IPS DF 19.7 (cell line): Measurements from ENCODE around the gene SPRED1.

ENCODE experiments used
- DNase-seq: peaks from one replicate; pipeline ENCODE4 v3.0.0-alpha.2; 2013; ENCODE audit warnings: low read depth, low spot score

SPRED1 gene

DNA sequence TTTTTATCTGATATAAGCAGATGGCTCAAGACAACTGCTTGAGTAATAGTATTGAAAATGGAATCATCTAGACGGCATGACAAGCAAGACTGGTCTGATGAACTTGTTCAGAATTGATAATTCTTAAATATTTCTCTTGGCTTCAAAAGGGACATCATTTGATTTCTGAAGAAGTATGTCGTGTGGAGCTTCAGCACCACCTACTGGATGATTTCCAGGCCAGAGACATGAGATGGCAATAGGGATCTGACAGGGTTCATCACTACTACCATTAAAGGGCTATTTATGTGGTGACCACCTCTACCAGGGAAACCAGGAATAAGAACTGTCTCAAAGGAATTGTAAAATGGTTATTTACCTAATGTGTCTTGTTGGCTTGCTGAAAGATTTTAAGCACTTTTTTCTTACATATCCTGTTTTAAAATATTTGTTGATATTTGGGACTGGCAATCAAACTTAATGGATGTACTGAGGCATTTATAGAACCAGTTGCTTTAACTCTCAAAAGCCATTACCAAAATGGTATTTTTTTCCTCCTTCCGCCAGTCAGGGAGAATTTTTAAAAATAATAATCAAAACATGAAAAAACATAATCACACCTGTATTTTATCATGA, 101.8 kb downstream of the SPRED1 start:
- DNase-seq, result peak; percentile 9

DNA sequence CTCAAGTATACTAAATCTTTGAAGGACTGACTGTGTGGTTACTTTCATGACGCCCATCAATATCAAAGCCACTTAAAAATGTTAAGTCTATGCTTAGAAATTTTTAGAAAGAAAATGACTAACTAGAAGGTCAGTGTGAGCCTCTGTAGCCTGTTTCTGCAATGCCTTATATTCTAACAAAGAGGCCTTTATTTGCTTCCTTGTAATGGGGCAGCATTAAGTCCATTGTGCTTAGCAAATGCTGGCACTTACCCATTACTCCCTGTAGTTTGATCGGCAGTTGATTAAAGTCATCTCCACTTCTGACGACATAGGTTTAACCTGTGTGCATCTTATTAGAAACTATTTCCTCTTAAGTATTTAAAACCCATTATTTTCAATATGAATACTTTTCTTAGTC, 109.7 kb downstream of the SPRED1 start:
- DNase-seq, result no peak

DNA sequence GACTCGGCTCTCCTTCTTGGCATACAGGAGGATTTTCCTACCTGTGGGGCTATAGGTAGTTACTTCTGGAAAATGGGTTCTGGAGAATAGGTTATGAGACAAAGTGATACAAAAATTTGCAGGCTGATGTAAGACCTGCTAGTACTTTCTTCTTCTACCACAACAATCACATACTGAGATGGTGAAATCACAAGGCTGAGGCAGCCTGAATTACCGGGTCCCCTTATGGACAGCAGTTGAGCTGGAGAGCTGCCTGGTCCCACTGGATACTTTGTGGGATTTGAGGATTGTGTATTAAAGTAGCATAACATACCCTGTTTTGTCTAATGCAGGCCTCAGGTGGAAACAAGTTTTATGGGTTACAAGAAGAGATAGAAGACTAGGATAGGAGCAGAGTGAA, 114.8 kb downstream of the SPRED1 start:
- DNase-seq, result no peak

DNA sequence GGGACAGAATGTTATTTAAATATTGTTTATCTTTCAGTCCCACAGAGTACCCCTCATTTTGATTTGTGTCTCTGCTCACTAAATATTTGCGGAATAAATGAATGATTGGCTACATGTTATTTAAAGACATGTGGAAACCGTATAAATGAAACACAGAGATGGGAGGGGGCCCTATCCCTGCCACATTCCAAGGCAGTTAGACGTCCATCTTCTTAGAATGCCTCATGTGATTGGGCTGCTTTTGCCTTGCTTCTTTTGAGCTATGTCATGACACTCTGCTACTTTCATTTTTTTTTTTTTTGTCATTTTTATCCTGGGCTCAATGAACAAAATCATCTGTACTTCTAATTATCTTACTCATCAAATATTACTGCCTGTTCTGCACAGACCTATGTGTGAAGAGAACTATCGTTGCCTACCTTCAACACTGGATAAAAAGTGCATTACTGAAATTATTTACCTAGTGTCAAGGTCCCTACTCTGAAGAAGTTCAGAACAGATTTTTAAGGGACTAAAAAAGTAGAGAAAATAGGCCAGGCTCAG, 117.4 kb downstream of the SPRED1 start:
- DNase-seq, result no peak

DNA sequence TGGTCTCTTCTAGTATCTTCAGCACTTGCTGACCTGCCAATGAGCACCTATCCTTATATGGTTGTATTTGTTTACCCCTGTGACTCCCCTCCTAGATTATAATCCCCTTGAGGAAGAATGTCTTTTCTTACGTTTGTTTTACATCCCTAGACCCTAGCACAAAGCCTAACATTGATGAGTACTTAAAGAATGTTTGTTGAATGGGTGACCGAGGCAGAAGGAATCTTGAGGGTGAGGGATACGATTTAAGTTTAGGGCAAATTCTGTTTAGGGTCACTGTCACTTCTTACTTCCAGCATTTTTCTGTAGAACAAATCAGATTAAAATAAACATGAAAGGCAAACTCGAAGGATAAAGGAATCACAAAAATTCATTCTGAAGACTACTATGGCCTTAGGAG, 120.4 kb downstream of the SPRED1 start:
- DNase-seq, result no peak

DNA sequence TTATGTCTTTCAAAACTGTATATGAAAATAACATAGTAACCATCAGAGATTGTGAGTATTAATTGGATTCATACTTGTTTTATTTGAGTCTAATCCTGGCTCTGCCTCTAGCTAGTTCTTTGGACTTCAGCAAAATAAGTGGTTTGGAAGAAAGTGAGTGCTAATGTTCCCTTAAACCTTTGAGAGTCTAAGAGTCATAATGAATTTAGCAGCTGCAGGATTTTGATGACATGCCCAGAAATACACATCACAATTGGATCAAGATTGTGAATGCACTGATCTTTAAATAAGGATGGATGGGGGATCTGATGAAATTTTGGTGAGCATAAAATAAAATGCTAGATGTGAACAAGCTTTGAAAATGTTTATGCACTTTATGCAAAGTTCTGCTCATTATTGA, 121.4 kb downstream of the SPRED1 start:
- no peak for DNase-seq

DNA sequence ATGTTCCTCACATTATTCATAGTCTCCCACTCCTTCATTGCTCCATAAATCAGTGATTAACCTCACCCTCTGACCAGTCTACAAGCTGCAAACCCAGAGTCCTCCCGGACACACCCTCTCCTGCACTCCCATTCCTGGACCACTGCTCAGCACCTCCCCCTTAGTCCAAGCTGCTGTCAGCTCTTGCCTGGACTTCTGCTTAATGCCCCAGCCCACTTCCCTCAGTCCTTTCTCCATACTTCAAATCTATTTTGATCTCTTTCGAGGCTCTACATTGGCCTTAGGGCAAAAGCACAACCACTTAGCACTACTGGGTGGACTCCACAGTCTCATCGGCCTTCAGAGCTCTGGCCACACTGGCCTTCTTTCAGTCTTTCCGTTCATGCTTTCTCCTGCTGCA, 121.9 kb downstream of the SPRED1 start:
- DNase-seq, result no peak

DNA sequence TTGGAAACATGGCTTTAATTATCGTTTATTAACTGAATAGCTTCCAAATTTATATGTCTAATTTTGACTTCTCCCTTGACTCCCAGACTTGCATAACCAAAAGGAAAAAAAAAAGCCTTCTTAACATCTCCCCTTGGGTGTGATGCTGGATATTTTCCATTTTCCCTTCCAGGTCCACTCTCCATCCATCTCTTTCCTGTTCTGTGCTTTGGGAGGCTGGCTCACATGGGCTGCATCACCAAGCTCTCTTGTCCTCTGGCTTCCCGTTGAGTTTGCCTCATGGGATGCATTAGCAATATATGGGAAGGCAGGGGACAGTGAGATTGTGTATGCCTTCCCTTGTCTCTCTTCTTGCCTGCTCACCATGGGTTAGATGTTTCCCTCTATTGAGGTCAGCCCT, 123.4 kb downstream of the SPRED1 start:
- no peak for DNase-seq

DNA sequence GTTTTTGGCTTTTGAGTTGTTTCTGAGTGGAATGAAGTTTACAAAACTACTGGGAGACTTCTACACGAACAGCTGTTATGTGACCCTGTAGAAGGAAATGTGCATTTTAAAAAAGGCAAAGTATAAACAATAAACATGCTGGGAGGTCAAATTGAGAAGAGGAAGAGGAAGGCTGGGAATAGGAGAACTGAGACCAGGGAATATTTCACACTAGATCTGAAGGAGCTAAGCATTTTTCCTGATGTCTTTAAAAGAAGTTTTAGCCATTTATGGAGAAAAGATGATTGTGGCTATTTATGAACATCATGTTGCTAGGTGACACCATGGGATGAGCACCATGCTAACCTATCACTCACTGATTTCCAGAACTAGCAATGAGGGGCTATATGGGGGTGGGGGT, 125.0 kb downstream of the SPRED1 start:
- no peak for DNase-seq

DNA sequence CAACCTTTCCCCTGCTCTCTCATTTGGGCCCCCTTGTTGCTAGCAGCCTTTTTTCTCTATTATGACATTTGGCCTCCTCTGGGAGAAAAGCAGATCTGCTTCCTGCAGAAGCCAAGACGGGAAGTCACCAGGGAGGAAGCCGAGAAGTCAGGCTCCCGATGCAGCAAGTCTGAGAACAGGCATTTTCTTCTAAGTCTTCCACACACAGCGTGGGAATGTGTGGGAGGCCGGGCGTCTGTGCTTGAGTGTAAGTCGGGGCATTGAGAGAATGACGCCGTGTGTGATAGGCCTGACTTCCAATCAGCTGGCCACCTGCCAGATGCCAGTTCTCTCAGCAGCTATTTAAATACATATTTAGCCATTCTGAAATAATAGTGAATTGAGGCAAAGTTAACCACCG, 125.5 kb downstream of the SPRED1 start:
- no peak for DNase-seq

DNA sequence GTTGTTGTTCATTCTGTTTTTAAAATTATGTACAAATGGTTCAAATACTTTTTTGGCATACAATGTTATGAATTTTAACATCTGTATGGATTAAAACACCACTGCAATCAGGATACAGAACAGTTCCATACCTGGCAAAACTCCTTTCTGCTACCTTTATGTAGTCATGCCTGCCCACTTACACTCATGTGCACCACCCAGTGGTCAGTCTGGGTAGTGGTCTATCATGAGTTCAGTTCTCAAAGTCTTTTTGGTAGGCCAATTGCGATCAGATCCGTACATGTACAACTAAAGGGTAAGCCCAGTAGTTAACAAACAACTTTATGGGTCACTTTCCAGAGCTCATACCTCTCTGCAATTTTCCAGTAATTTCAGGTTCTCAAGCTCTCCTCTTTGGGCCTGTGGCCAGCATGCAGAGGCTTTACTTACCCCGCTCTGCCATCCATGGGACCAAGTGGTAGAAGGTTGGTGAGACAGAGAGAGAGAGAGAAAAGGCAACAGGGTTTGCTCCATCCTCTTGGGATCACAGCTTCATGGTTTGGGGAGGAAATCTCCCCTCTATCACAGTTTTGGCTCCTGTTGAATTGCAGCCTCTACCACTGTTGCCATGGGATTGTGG, 137.4 kb downstream of the SPRED1 start:
- DNase-seq, result no peak

DNA sequence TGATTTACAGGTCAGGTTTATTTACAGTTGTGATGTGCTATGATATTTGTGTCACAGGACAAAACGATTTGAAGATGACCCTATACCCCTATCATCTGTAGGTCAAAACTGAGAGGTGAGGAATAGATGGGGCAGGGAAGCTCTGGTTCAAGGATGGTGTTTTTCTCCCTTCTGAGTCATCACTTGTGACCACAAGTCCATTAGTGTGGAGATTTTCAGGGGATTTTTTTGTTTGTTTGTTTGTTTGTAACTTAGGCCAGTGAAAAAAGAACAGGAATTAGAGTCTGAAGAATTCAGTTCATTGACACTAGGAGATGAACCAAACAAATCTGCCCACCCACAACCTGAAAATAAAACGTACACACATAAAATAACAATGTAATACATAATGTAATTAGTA, 138.6 kb downstream of the SPRED1 start:
- no peak for DNase-seq

DNA sequence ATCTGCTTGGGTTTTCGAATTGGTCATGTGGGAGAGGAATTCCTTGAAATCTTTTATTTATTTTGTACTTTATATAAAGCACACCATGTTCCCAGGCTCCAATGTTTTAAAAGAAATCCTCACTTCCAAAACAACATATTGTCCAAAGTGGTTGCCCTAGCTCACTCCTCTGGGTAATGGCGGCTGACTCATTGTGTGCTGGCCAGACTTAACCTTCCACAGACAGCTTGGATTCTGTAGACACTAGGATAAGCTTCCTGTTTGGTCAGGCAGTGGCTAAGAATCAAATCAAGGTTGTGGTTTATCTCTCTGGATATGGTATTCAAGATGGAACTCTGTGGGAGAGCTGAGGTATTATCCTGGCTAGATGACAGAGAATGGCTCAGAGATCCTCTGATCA, 145.5 kb downstream of the SPRED1 start:
- no peak for DNase-seq

DNA sequence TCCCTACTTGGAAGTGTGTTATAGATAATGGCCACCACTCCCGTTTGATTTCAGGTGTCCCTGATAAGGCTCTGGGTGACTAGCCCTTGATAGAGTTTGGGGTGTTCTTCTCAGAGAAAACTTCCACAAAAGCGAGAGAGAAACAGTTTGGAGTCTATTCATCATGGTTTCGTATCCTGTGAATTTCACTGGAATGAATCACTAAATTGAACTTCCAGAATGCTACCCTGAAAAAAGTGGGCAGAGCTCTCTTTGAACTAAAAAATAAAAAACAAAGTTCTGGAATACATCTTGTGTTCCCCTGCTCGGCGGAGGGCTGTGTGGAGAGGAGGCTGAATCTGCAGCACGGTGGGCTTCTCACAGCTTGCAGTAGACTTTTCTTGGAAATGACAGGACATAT, 148.5 kb downstream of the SPRED1 start:
- DNase-seq, result no peak

DNA sequence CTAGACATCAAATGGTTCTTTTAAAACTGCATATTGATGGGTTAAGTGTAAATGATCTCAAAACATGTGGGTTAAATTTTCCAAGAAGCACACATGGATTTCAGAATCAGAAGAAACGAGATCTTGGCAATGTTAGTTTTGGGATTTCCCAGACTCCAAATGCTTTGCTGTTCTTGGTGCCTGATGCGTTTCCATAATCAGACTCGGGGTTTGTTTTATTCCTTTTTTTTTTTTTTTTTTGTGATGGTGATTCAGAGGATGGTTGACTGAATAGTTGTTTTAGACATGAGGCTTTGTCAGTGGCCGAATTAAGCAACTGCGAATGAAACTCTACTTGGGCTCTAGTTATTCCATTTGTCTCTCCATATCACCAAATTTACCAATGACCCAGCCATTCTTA, 149.1 kb downstream of the SPRED1 start:
- no peak for DNase-seq

DNA sequence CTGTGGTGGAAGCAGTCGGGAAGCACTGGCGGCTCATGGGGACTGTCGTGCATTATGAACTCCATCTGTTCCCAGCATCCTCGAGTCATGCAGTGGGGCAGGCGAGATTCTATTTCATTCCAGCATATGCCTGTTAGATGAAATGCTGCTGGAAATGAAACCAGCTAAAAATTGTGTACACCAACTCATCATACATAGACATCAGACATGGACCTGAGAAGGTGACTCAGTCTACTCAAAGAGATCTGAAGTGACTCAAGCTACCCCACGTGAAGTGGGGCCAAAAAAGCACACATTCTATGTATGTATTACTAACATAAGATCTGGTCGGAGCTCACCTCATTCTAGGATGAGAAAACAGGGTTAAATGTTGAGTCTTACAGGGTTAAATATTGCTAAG, 153.8 kb downstream of the SPRED1 start:
- DNase-seq, result no peak
